ENCODE data around the gene CYP24A1.

CYP24A1 gene

GRCh38 chr20:54179946-54180345 lies 6.2 kb upstream of the CYP24A1 start:
- intact Hi-C loops (cut with DNase I), result no loop called here
- DNase-seq, result no peak

GRCh38 chr20:54178256-54178655 lies 4.5 kb upstream of the CYP24A1 start:
- intact Hi-C loops (cut with DNase I), result no loop called here
- DNase-seq, result no peak

- intact Hi-C loops (cut with DNase I), result no loop called here
- DNase-seq, result no peak
Measured at GRCh38 chr20:54177378-54177777, 3.6 kb upstream of the CYP24A1 start.

GRCh38 chr20:54176610-54177009 lies 2.8 kb upstream of the CYP24A1 start:
- intact Hi-C loops (cut with DNase I), result no loop called here
- no peak for DNase-seq

- intact Hi-C loops (cut with DNase I), result no loop called here
- no peak for DNase-seq
Measured at GRCh38 chr20:54174457-54175175, 830 bp upstream of the CYP24A1 start.

GRCh38 chr20:54172856-54173652 lies 732 bp downstream of the CYP24A1 start:
- intact Hi-C loops (cut with DNase I), result no loop called here
- peak in 2 of 10 donors; percentile 67 to 81 for DNase-seq

GRCh38 chr20:54172532-54172855 lies 1.3 kb downstream of the CYP24A1 start:
- intact Hi-C loops (cut with DNase I), result no loop called here
- no peak for DNase-seq

- intact Hi-C loops (cut with DNase I), result no loop called here
Measured at GRCh38 chr20:54170963-54171362, 2.8 kb downstream of the CYP24A1 start.

GRCh38 chr20:54170026-54170471 lies 3.7 kb downstream of the CYP24A1 start:
- intact Hi-C loops (cut with DNase I), result no loop called here

More at GRCh38 chr20:54170963-54171362, 2.8 kb downstream of the CYP24A1 start:
- DNase-seq, result no peak

GRCh38 chr20:54168961-54169862 lies 4.6 kb downstream of the CYP24A1 start:
- intact Hi-C loops (cut with DNase I), result no loop called here
- no peak for DNase-seq

More at GRCh38 chr20:54170026-54170471, 3.7 kb downstream of the CYP24A1 start:
- no peak for DNase-seq

- intact Hi-C loops (cut with DNase I), result no loop called here
- peak in 2 of 10 donors; percentile 58 to 63 for DNase-seq
Measured at GRCh38 chr20:54167909-54168872, 5.6 kb downstream of the CYP24A1 start.

GRCh38 chr20:54166987-54167662 lies 6.7 kb downstream of the CYP24A1 start:
- intact Hi-C loops (cut with DNase I), result no loop called here

GRCh38 chr20:54165803-54166202 lies 8.0 kb downstream of the CYP24A1 start:
- no peak for DNase-seq
- intact Hi-C loops (cut with DNase I), result no loop called here

More at GRCh38 chr20:54166987-54167662, 6.7 kb downstream of the CYP24A1 start:
- no peak for DNase-seq

GRCh38 chr20:54165014-54165413 lies 8.8 kb downstream of the CYP24A1 start:
- intact Hi-C loops (cut with DNase I), result no loop called here
- DNase-seq, result peak in 1 of 10 donors; percentile 70

- intact Hi-C loops (cut with DNase I), result no loop called here
- DNase-seq, result no peak
Measured at GRCh38 chr20:54163402-54163801, 10.4 kb downstream of the CYP24A1 start.

- intact Hi-C loops (cut with DNase I), result no loop called here
Measured at GRCh38 chr20:54162378-54163009, 11.3 kb downstream of the CYP24A1 start.

GRCh38 chr20:54161821-54162149 lies 12.0 kb downstream of the CYP24A1 start:
- intact Hi-C loops (cut with DNase I), result no loop called here
- no peak for DNase-seq

More at GRCh38 chr20:54162378-54163009, 11.3 kb downstream of the CYP24A1 start:
- peak in 3 of 10 donors; percentile 14 to 85 (median 66) for DNase-seq

- no peak for DNase-seq
- intact Hi-C loops (cut with DNase I), result no loop called here
Measured at GRCh38 chr20:54161008-54161820, 12.6 kb downstream of the CYP24A1 start.

Data from posterior cingulate gyrus (tissue), 11 donors.